ENCODE measurements around the gene MPST.
"Not testable (repeated sequence)": the region's sequence is repeated elsewhere in the genome, so short reads cannot be mapped to it uniquely, and the experiment has no call there.

DNA sequence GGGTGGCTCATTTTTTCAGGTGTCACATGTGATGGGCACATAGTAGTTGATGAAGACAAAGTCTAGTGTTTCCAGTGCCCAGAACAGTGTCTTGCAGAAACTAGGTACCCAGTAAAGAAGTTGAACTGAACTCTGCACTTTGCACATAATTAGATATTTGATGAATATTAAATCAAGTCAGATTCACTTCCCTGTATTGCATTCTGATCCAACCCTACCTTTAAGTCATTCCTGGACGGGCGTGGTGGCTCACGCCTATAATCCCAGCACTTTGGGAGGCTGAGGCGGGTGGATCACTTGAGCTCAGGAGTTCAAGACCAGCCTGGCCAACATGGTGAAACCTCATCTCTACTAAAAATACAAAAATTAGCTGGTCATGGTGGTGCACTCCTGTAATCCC is 30.5 kb upstream of the MPST start:
- TF ChIP-seq, protein P1, sequence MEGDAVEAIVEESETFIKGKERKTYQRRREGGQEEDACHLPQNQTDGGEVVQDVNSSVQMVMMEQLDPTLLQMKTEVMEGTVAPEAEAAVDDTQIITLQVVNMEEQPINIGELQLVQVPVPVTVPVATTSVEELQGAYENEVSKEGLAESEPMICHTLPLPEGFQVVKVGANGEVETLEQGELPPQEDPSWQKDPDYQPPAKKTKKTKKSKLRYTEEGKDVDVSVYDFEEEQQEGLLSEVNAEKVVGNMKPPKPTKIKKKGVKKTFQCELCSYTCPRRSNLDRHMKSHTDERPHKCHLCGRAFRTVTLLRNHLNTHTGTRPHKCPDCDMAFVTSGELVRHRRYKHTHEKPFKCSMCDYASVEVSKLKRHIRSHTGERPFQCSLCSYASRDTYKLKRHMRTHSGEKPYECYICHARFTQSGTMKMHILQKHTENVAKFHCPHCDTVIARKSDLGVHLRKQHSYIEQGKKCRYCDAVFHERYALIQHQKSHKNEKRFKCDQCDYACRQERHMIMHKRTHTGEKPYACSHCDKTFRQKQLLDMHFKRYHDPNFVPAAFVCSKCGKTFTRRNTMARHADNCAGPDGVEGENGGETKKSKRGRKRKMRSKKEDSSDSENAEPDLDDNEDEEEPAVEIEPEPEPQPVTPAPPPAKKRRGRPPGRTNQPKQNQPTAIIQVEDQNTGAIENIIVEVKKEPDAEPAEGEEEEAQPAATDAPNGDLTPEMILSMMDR (IDR thresholded peaks at IDR 0.05; ENCODE audit: low read depth, low read length, poor library complexity, severe bottlenecking) = not testable (repeated sequence)
- not testable (repeated sequence) for TF ChIP-seq EZH2phosphoT487 (IDR thresholded peaks at IDR 0.05; ENCODE audit: borderline replicate concordance, low read length)
